NCI-H2227 treated with DMSO at 0.1 percent for 48 hours (cell line): ENCODE results near the gene NINJ2.

Experiments used
- DNase-seq: peaks from one replicate; lab custom pipeline; 2025; lab: John Stamatoyannopoulos, UW

The NINJ2 gene

DNA sequence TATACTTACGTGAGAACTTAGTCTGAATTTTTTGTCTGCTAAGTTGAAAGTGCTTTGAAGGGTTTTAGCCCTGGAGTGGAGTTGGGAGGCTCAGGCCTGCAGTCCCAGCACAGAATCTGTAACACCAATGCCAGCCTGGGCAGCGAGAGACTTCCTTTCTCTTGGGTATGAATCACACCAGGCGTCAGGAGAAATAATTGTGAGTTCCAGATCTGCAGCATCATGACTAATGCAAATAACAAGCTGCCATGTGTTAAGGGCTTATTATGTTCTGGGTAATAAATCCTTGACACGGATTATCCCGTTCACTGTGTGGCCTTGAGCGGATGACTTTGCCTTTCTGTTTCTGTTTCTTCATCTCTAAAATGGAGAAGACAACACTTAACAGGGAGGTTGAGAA lies 132.9 kb downstream of the NINJ2 start:
- no peak for DNase-seq

DNA sequence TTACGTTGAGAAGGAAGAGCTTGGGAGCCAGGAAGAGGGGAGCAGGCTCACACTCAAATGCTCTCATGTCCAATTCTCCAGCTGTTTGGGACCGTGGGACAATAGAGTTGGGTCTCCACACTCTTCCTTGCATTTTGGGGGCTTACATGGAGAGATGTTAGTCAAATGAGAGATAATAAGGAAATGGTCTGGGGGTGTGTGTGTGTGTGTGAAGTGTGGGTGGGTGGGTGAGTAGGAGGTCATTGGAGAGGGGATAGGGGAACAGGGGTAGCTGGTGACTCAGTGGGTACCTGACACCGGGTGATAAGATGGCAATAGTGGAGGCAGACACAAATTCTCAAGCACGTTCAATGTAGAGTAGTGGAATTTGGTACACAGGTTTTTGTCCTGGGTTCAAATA lies 135.5 kb downstream of the NINJ2 start:
- no peak for DNase-seq

DNA sequence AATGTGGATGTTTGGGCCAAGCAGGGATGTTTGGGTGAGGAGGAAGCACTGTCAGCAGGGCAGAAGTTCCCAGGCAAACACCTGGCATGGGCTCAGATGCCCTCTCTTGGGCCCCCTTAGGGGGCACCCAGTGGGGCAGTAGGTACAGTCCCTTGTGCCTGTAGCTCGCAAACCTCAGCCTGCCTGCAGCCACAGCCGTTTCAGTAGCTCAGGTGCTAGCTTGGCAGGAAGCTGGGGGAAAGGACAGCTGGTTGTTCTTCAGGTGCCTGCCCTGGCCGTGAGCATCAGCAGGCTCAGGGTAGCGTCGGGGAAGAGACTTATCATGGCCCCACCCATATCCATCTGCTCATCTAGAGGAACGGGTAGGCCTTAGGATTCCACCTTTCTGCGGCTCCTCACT lies 136.0 kb downstream of the NINJ2 start:
- DNase-seq: no peak

DNA sequence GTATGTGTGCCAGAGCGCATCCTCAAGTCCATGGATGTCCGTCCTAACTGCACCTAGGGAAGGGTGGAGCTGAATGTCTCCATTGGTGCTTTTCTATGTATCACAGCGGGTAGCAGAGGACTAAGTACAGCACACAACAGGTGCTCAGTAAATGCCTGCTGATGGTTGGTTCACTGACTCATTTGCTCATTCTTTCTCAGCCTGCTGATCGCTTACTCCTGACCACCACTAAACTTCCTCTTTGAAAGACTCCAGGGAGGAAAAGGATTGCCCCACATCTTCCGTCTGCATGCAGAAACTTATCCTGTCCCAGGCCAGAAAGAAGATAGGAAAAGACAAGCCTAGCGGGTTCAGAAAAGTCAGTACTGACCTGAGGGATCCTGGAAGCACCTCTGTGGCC lies 137.2 kb downstream of the NINJ2 start:
- DNase-seq: no peak

DNA sequence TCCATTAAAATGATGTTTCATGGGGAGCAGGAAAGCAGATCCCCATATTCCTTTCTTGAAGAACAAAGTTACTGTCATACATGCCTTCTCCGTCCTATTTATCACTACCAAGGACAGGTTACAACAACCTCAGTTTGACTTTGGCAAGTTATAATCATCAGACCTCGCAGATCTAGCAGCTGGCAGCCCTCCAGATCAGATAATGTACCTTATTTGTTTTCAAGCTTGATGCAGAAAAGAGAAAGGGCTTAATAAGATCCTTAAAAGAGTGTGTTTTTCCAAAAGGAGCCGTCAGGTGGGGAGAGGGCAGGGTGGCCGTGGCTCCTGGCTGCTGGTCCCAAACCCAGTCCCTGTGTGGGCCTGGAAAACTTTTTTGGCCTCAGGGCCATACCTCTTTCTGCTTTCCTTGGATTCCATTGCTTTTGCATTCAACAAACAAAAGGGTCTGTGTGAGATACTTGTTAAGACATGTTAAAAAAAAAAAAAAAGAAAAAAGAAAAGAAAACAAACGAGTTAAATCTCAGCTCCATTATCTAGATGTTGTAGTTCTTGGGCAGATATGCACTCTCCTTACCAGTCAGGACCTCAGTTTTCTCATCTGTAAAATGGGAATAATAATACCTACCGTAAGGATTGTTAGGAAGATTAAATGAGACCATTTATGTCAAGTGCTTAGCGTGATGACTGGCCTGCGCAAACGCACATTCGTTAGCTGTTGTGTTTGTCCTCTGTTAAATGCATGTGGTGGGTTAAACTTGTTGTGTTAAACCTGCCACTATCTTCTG lies 138.9 kb downstream of the NINJ2 start:
- DNase-seq: no peak

DNA sequence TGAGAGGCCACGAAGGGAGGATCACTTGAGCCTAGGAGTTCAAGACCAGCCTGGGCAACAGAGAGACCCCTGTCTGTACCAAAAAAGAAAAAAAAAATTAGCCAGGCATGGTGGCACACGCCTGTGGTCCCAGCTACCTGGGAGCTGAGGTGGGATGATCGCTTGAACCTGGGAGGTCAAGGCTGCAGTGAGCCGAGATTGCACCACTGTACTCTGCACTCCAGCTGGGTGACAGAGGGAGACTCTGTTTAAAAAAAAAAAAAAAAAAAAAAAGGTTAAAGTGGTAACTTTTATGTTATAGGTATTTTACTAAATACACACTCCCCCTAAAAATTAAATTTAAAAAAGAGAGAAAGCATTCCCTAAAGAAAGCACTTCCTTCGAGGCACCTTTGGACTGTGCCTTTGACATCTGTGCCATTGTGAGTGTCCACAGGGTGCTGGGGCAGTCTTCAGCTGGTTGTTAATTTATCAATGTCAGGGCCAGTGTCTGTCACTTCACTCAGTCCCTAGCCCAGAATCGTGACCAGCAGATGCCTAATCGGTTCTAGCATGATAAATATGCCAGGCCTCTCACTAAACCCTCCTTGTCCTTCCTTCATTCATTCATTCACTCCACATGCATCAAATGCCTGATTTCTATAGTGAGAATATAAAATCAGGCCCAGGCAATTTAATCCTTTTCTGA lies 140.4 kb downstream of the NINJ2 start:
- DNase-seq: no peak

DNA sequence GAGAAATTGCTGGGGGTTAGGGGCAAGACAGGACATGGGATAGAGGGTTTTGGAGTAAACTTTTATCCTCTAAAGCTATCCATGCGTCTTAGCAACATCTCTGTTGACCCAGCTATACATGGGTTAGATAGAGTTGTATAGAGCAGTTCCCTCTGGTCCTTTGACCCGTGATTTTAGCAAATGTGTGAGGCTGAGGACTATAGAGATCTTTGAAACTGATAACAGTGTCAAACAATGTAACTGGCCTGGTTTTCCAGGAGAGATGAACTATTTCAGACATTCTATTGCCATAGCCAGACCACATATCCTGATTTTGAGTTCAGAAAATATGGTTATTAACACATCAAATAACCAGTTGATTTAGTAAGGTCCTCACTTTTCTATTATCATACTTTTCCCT lies 143.1 kb downstream of the NINJ2 start:
- DNase-seq: no peak

DNA sequence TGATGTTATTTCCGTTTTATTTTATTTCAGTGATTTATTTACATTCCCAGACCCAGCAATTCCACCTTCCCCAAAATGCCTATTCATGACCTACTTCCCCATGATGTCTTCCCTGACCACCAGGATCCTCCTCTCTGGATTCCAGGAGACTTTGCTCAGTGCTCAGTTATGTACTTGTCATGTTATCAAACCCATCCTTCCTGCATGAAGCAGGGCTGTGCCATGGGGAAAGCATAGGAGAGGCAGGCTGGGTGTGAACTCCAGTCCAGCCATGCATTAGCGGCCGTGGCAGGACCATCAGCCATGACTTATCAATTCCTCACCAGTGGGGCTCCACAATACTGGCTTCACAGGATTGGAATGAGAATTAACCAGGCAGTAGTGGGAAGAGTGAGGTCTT lies 145.7 kb downstream of the NINJ2 start:
- DNase-seq: no peak
